Ovary (tissue), 3 donors: ENCODE measurements around the gene RMDN2.

Experiments
- CTCF ChIP-seq, 3 donors: fragments of 450-650 bp in 2 of 3; fragments of 200-600 bp in 1 of 3; IDR thresholded peaks; one replicate each; pipeline versions ENCODE4 v1.5.1 to v1.8.0; 2016 to 2022; ENCODE audit warnings: antibody characterized with exemption in 3 of 3, mild to moderate bottlenecking in 1 of 3
- EP300 ChIP-seq: sonication (generic); formaldehyde crosslinking; IDR thresholded peaks from one replicate; pipeline ENCODE4 v1.6.1; 2017; ENCODE audit warnings: antibody characterized with exemption
- POLR2A ChIP-seq: fragments of 450-650 bp; IDR thresholded peaks from one replicate; pipeline ENCODE4 v1.6.1; 2017; ENCODE audit warnings: antibody characterized with exemption, mild to moderate bottlenecking, moderate library complexity
- donor health status: DM: no; HTN: no; CAD: no.

- TF ChIP-seq CTCF (IDR thresholded peaks at IDR 0.05) (no peak), EP300 (no peak), POLR2A (no peak)
Measured at GRCh38 chr2:38010995-38011394, 85.9 kb downstream of the RMDN2 start.
